Measurements from ENCODE around the gene SEL1L3.
A peak's percentile ranks its signal among the peaks of the same experiment; 100 is the strongest.

SEL1L3 gene

GRCh38 chr4:25800245-25800644 lies 62.5 kb downstream of the SEL1L3 start:
- Histone ChIP-seq H3K9ac (no peak overlapping the region), H4K20me1 (no peaks in the 10 kb centered on the region), H3K9me3 (no peaks in the 10 kb centered on the region), H3K4me2 (no peak overlapping the region), H3K4me1 (no peaks in the 10 kb centered on the region), H3K27ac (no peak overlapping the region), H3K36me3 (peaks cover 55% of the 10 kb centered on the region), H3K4me3 (no peak overlapping the region), H3K27me3 (no peaks in the 10 kb centered on the region)
- no peak for TF ChIP-seq Cebpa-rat (IDR thresholded peaks at IDR 0.05)

DNA sequence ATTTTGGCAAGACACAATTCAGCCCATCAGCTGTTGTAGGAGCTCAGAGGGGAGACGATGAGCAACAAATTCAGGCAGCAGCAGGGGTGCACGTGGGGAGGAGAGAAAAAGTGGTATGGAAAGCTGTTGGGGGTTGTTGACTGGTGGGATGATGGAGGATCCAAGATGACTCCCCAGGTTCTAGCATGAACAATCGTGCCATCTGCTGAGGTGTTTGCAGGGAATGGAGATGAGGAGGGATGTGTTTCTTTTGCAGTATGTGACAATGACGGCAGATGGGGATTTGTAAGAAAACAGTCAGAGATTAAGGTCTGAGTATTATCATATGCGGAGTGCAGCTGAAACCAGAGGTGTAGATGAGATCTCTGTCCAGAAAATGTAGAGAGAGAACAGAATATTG lies 63.3 kb downstream of the SEL1L3 start:
- peaks cover 56% of the 10 kb centered on the region for H3K36me3 ChIP-seq
- H3K9me3 ChIP-seq: no peaks in the 10 kb centered on the region
- H3K4me3 ChIP-seq: no peak overlapping the region
- H3K4me1 ChIP-seq: no peaks in the 10 kb centered on the region
- H4K20me1 ChIP-seq: no peaks in the 10 kb centered on the region
- TF ChIP-seq Cebpa-rat (IDR thresholded peaks at IDR 0.05): no peak
- H3K27ac ChIP-seq: no peak overlapping the region
- no peaks in the 10 kb centered on the region for H3K27me3 ChIP-seq
- no peak overlapping the region for H3K9ac ChIP-seq
- H3K4me2 ChIP-seq: no peak overlapping the region

GRCh38 chr4:25797136-25797535 lies 65.7 kb downstream of the SEL1L3 start:
- no peaks in the 10 kb centered on the region for H4K20me1 ChIP-seq
- H3K27me3 ChIP-seq: no peaks in the 10 kb centered on the region
- H3K9me3 ChIP-seq: no peaks in the 10 kb centered on the region
- TF ChIP-seq Cebpa-rat (IDR thresholded peaks at IDR 0.05): no peak
- no peak overlapping the region for H3K27ac ChIP-seq
- no peak overlapping the region for H3K4me3 ChIP-seq
- H3K4me1 ChIP-seq: no peaks in the 10 kb centered on the region
- H3K36me3 ChIP-seq: peaks cover 56% of the 10 kb centered on the region
- H3K9ac ChIP-seq: no peak overlapping the region
- no peak overlapping the region for H3K4me2 ChIP-seq

DNA sequence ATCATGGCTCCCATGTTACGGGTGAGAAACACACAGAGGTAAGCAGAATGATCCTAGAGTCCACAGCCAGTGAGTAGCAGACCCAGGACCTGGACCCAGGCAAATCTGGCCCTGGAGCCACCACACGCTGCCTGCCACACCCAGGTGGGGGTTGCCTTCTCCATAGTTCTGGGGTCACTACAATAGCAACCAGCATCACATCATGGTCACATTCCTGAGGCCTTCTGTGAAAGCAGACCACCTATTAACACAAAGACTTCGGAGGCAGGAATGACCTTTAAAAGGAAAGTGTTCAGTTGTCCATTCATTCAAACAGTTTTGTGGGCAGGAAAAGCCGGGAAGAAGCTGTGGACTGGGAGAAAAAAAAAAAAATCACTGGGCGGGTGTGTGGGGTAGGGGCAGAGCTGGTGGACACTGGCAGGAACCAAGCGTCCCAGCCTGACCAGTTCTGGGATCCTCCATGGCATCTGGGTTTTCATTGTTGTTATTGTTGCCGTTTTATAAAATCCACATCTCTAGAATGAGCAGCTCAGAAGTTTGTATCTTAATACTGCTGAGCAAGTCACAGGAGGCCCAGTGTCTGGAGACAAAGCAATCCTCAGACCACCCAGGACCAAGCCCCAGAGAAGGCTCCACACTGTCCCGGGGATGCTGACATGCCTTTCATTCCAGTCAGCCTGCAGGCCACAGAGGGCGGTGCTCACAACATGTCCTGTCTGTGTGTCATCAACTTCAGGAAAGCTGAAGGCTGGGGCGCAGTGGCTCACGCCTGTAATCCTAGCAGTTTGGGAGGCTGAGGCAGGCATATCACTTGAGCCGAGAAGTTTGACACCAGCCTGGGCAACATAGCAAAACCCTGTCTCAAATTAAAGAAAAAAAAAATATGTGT lies 67.0 kb downstream of the SEL1L3 start:
- H3K27me3 ChIP-seq: no peaks in the 10 kb centered on the region
- peaks cover 48% of the 10 kb centered on the region for H3K36me3 ChIP-seq
- no peak overlapping the region for H3K27ac ChIP-seq
- H3K4me3 ChIP-seq: no peak overlapping the region
- no peak for TF ChIP-seq Cebpa-rat (IDR thresholded peaks at IDR 0.05)
- no peaks in the 10 kb centered on the region for H3K4me1 ChIP-seq
- no peak overlapping the region for H3K4me2 ChIP-seq
- H3K9me3 ChIP-seq: no peaks in the 10 kb centered on the region
- no peak overlapping the region for H3K9ac ChIP-seq
- no peaks in the 10 kb centered on the region for H4K20me1 ChIP-seq

DNA sequence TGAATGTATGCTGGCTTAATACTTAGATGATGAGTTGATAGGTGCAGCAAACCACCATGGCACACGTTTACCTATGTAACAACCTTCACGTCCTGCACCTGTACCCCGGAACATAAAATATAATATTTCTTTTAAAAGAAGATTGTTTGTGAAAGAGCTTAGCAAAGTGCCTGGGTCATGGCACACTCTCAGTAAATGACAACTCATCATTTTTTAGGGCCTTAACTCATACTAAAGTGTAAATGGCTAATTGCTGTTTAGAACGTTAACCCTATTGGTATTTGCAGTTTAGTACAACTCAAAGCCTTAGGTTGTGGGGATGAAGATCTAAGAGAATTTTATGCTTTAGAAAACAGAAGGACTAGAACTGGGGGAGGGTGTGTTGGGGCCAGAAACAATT lies 67.7 kb downstream of the SEL1L3 start:
- no peak overlapping the region for H3K4me3 ChIP-seq
- H3K27ac ChIP-seq: no peak overlapping the region
- H3K27me3 ChIP-seq: no peaks in the 10 kb centered on the region
- no peak overlapping the region for H3K4me2 ChIP-seq
- no peaks in the 10 kb centered on the region for H3K4me1 ChIP-seq
- no peaks in the 10 kb centered on the region for H3K9me3 ChIP-seq
- TF ChIP-seq Cebpa-rat (IDR thresholded peaks at IDR 0.05): no peak
- H4K20me1 ChIP-seq: no peaks in the 10 kb centered on the region
- H3K9ac ChIP-seq: no peak overlapping the region
- peaks cover 50% of the 10 kb centered on the region for H3K36me3 ChIP-seq

DNA sequence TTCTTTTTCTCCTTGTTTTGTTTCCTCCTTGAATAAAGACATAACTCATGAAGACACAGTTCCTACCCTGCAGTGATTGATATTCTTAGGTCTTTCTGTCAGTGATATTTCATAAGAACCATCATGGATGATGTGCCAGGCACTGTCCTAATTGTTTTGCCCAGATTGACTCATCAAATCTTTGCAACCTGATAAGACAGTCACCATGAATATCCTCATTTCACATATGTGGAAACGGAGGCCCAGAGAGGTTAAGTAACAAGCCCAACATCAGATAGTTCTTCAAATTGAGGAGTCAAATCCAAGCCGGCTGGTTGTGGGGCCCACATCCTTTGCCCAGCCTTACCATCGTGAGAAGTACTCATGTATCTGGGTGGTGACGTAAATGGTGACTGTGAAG lies 69.9 kb downstream of the SEL1L3 start:
- H3K9ac ChIP-seq: no peak overlapping the region
- no peak overlapping the region for H3K27ac ChIP-seq
- H4K20me1 ChIP-seq: no peaks in the 10 kb centered on the region
- H3K36me3 ChIP-seq: peaks cover 49% of the 10 kb centered on the region
- no peak overlapping the region for H3K4me2 ChIP-seq
- no peaks in the 10 kb centered on the region for H3K4me1 ChIP-seq
- TF ChIP-seq Cebpa-rat (IDR thresholded peaks at IDR 0.05): no peak
- H3K4me3 ChIP-seq: no peak overlapping the region
- H3K27me3 ChIP-seq: no peaks in the 10 kb centered on the region
- H3K9me3 ChIP-seq: no peaks in the 10 kb centered on the region

GRCh38 chr4:25792200-25792791 lies 70.5 kb downstream of the SEL1L3 start:
- no peak for TF ChIP-seq Cebpa-rat (IDR thresholded peaks at IDR 0.05)
- Histone ChIP-seq H3K9ac (no peak overlapping the region), H4K20me1 (no peaks in the 10 kb centered on the region), H3K27me3 (no peaks in the 10 kb centered on the region), H3K4me3 (no peak overlapping the region), H3K4me1 (no peaks in the 10 kb centered on the region), H3K27ac (no peak overlapping the region), H3K9me3 (no peaks in the 10 kb centered on the region), H3K4me2 (no peak overlapping the region), H3K36me3 (peaks cover 49% of the 10 kb centered on the region)

DNA sequence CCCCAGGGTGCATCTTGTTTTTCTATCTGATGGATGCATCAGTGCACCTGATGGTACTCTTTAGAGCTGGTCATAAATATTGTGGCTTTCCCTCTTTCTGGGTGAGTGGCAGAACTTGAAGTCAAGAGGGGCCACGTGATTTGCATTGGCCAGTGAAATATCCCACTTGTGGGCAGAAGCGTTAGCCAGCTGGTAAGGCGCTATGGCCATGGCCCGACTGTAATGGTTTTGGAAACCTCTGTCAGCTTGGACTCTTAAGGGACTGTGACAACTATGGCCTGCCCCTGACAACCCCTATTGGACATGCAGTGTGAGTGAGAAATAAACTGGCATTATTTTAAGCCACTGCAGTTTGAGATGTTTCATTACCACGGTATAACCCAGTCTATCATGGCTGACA lies 72.8 kb downstream of the SEL1L3 start:
- Histone ChIP-seq H3K36me3 (peaks cover 43% of the 10 kb centered on the region), H3K4me2 (no peak overlapping the region), H4K20me1 (no peaks in the 10 kb centered on the region), H3K27me3 (no peaks in the 10 kb centered on the region), H3K27ac (no peak overlapping the region), H3K4me3 (no peak overlapping the region), H3K9ac (no peak overlapping the region), H3K4me1 (peaks cover 12% of the 10 kb centered on the region), H3K9me3 (no peaks in the 10 kb centered on the region)
- TF ChIP-seq Cebpa-rat (IDR thresholded peaks at IDR 0.05): no peak

DNA sequence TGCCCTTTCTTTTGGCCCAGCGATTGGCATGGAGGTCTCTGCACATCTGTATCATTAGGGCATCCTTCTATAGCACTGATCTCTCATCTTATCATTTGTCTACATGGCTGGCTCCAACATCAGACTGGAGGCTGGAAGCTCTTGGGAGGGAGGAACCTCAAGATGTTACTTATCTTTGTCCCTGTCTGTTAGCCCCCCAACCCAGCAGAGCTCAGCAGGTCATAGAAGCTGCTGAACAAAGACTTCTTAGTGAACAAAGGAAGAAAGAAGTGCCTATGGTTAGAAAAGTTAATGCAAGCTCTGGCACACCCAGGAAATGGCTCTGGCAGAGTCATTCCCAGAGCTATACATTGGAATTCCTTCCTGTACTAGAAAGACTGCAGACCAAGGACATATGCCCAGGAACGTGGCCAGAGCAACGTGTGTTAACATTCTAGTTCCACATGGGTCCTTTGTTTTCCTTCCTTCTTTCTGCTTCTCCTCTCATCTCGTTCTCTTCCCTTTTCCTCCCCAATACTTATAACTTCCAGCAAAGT lies 74.0 kb downstream of the SEL1L3 start:
- H3K9ac ChIP-seq: no peak overlapping the region
- no peak overlapping the region for H3K4me3 ChIP-seq
- H4K20me1 ChIP-seq: no peaks in the 10 kb centered on the region
- no peak overlapping the region for H3K4me2 ChIP-seq
- H3K9me3 ChIP-seq: no peaks in the 10 kb centered on the region
- no peak overlapping the region for H3K27ac ChIP-seq
- no peaks in the 10 kb centered on the region for H3K27me3 ChIP-seq
- TF ChIP-seq Cebpa-rat (IDR thresholded peaks at IDR 0.05): no peak
- H3K36me3 ChIP-seq: peaks cover 43% of the 10 kb centered on the region
- H3K4me1 ChIP-seq: peaks cover 19% of the 10 kb centered on the region

- Histone ChIP-seq H4K20me1 (no peaks in the 10 kb centered on the region), H3K4me1 (peaks cover 22% of the 10 kb centered on the region), H3K4me2 (peak overlapping the region; percentile 38), H3K9ac (no peak overlapping the region), H3K27ac (no peak overlapping the region), H3K9me3 (no peaks in the 10 kb centered on the region), H3K36me3 (peaks cover 31% of the 10 kb centered on the region), H3K4me3 (no peak overlapping the region), H3K27me3 (no peaks in the 10 kb centered on the region)
- no peak for TF ChIP-seq Cebpa-rat (IDR thresholded peaks at IDR 0.05)
Measured at GRCh38 chr4:25786497-25787065, 76.2 kb downstream of the SEL1L3 start.
